Measurements from ENCODE around the gene TFCP2L1. TPM values are rescaled to one million over a fixed set of nuclear protein-coding genes. Genes with fewer than 3 reads are reported as not detected.

TFCP2L1 gene
- total RNA-seq, 1 experiment from 2014 or later = 2.4 TPM

- ChIA-PET CTCF (no interaction called here), POLR2A (ENCODE audit: unreplicated experiment) (no interaction called here)
- H3K79me2 ChIP-seq (ENCODE audit: low read length) = no peaks in the 10 kb centered on the region
- no peak overlapping the region for H3K27ac ChIP-seq (ENCODE audit: low read length)
- no peaks in the 10 kb centered on the region for H3K4me1 ChIP-seq (ENCODE audit: insufficient read depth, low read length)
- H3K4me2 ChIP-seq (ENCODE audit: low read length) = no peak overlapping the region
- TF ChIP-seq EZH2 (IDR thresholded peaks at IDR 0.05; ENCODE audit: low read length, unreplicated experiment) (no peak), EZH2phosphoT487 (IDR thresholded peaks at IDR 0.05; ENCODE audit: borderline replicate concordance, low read length) (no peak), CTCF (conservative IDR thresholded peaks at IDR 0.05; ENCODE audit: low read depth, low read length) (no peak)
- no peaks in the 10 kb centered on the region for H3K9me2 ChIP-seq (replicated peaks; ENCODE audit: low read length)
- H4K20me1 ChIP-seq (ENCODE audit: low read length) = no peaks in the 10 kb centered on the region
- H3K36me3 ChIP-seq (ENCODE audit: low read depth, low read length) = no peaks in the 10 kb centered on the region
- ATAC-seq (no peak), DNase-seq (no peak)
- intact Hi-C loops (cut with micrococcal nuclease) = no loop called here
- H2AFZ ChIP-seq (ENCODE audit: low read length) = no peak overlapping the region
- H3K4me3 ChIP-seq (ENCODE audit: low read length) = no peak overlapping the region
- no peaks in the 10 kb centered on the region for H3K27me3 ChIP-seq (ENCODE audit: low read length)
- no peak overlapping the region for H3K9ac ChIP-seq (ENCODE audit: low read length)
- no peaks in the 10 kb centered on the region for H3K9me3 ChIP-seq (ENCODE audit: low read length)
- no TSS peak for BruUV-seq (replicated peaks)
- H3F3A ChIP-seq (ENCODE audit: low read length, unreplicated experiment) = no peaks in the 10 kb centered on the region
These were observed 24.4 kb downstream of the TFCP2L1 start for GRCh38 chr2:121260370-121261154.

GRCh38 chr2:121258051-121258450 is 27.0 kb downstream of the TFCP2L1 start:
- POLR2A ChIA-PET (ENCODE audit: unreplicated experiment) = no interaction called here
- intact Hi-C loops (cut with micrococcal nuclease) = no loop called here

More at GRCh38 chr2:121258051-121258450, 27.0 kb downstream of the TFCP2L1 start:
- CTCF ChIA-PET = no interaction called here
- H3K4me1 ChIP-seq (ENCODE audit: insufficient read depth, low read length) = no peaks in the 10 kb centered on the region
- H4K20me1 ChIP-seq (ENCODE audit: low read length) = no peaks in the 10 kb centered on the region
- TF ChIP-seq EZH2 (IDR thresholded peaks at IDR 0.05; ENCODE audit: low read length, unreplicated experiment) (no peak), EZH2phosphoT487 (IDR thresholded peaks at IDR 0.05; ENCODE audit: borderline replicate concordance, low read length) (no peak), CTCF (conservative IDR thresholded peaks at IDR 0.05; ENCODE audit: low read depth, low read length) (no peak)
- no peaks in the 10 kb centered on the region for H3K79me2 ChIP-seq (ENCODE audit: low read length)
- no peaks in the 10 kb centered on the region for H3F3A ChIP-seq (ENCODE audit: low read length, unreplicated experiment)
- no TSS peak for BruUV-seq (replicated peaks)
- no peak for ATAC-seq
- DNase-seq = no peak
- no peaks in the 10 kb centered on the region for H3K9me2 ChIP-seq (replicated peaks; ENCODE audit: low read length)
- no peak overlapping the region for H3K4me3 ChIP-seq (ENCODE audit: low read length)
- no peaks in the 10 kb centered on the region for H3K36me3 ChIP-seq (ENCODE audit: low read depth, low read length)
- H3K27me3 ChIP-seq (ENCODE audit: low read length) = no peaks in the 10 kb centered on the region
- H3K9ac ChIP-seq (ENCODE audit: low read length) = no peak overlapping the region
- no peaks in the 10 kb centered on the region for H3K9me3 ChIP-seq (ENCODE audit: low read length)
- H2AFZ ChIP-seq (ENCODE audit: low read length) = no peak overlapping the region
- no peak overlapping the region for H3K4me2 ChIP-seq (ENCODE audit: low read length)
- no peak overlapping the region for H3K27ac ChIP-seq (ENCODE audit: low read length)
